ENCODE measurements around the gene PASK. TPM values are rescaled to one million over a fixed set of nuclear protein-coding genes. Genes with fewer than 3 reads are reported as not detected.

The PASK gene
- total RNA-seq, 1 experiment from 2014 or later, result 51.6 TPM

- Histone ChIP-seq H3K27me3 (ENCODE audit: control insufficient read depth, insufficient read depth, low read length) (no peaks in the 10 kb centered on the region), H3K9me3 (ENCODE audit: control insufficient read depth, insufficient read depth, low read depth, low read length) (no peaks in the 10 kb centered on the region), H3K27ac (ENCODE audit: low read length) (no peak overlapping the region), H3K36me3 (ENCODE audit: control insufficient read depth, insufficient read depth, low read length) (no peaks in the 10 kb centered on the region), H3K4me3 (ENCODE audit: low read depth in 2 of 2, low read length in 2 of 2) (no peak overlapping the region), H3K4me1 (ENCODE audit: control insufficient read depth, insufficient read depth, low read length) (no peaks in the 10 kb centered on the region)
- intact Hi-C loops (cut with micrococcal nuclease; ENCODE audit: unreplicated experiment), result no loop called here
- TF ChIP-seq SIN3A (IDR thresholded peaks at IDR 0.05; ENCODE audit: borderline replicate concordance, insufficient read depth, low read depth, low read length) (no peak), TCF7L2 (IDR thresholded peaks at IDR 0.05; ENCODE audit: low read depth, low read length) (no peak), POLR2AphosphoS5 (IDR thresholded peaks at IDR 0.05; ENCODE audit: low read depth, low read length) (no peak), REST (IDR thresholded peaks at IDR 0.05; ENCODE audit: insufficient read depth in 1 of 2, low read depth in 2 of 2, low read length in 1 of 2) (no peak)
- TF ChIP-seq, protein P1, sequence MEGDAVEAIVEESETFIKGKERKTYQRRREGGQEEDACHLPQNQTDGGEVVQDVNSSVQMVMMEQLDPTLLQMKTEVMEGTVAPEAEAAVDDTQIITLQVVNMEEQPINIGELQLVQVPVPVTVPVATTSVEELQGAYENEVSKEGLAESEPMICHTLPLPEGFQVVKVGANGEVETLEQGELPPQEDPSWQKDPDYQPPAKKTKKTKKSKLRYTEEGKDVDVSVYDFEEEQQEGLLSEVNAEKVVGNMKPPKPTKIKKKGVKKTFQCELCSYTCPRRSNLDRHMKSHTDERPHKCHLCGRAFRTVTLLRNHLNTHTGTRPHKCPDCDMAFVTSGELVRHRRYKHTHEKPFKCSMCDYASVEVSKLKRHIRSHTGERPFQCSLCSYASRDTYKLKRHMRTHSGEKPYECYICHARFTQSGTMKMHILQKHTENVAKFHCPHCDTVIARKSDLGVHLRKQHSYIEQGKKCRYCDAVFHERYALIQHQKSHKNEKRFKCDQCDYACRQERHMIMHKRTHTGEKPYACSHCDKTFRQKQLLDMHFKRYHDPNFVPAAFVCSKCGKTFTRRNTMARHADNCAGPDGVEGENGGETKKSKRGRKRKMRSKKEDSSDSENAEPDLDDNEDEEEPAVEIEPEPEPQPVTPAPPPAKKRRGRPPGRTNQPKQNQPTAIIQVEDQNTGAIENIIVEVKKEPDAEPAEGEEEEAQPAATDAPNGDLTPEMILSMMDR (IDR thresholded peaks at IDR 0.05), result no peak
- no TSS peak for BruUV-seq (replicated peaks)
- no peak for DNase-seq (ENCODE audit: low read depth, low spot score)
- ChIA-PET CTCF (no interaction called here), POLR2A (no interaction called here)
- ATAC-seq, result no peak
- in situ Hi-C loops (cut with HindIII; ENCODE audit: low pct_unique_long_range_greater_than_20kb, low sequenced_read_pairs), result no loop called here
Measured at GRCh38 chr2:241142063-241142462, 7.2 kb downstream of the PASK start.

DNA sequence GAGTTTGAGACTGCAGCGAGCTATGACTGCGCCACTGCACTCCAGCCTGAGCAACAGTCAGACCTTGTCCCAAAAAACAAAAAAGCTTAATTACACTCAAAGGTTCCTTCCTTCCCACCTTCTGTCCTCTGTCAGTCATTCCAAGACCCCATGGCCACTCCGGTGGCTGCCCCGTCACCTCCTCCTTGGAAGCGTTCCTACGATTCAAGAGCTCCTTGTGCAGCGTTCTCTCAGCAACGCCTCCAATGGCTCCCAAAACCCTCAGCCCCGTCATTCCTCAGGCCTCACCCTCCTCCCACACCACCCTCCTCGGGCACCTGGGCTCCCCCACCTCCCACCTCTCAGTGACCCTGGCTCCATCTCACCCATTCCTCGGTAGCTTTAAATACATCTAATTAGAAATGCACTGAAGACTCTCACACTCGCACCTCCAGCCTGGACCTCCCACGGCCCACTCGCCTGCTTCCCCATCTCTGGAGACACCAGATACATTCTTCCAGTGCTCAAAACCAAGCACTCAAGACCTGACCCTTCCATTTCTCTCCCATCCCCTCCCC, 8.0 kb downstream of the PASK start:
- ATAC-seq, result no peak
- TF ChIP-seq POLR2AphosphoS5 (IDR thresholded peaks at IDR 0.05; ENCODE audit: low read depth, low read length), result no peak
- no peak for TF ChIP-seq REST (IDR thresholded peaks at IDR 0.05; ENCODE audit: insufficient read depth in 1 of 2, low read depth in 2 of 2, low read length in 1 of 2)
- TF ChIP-seq SIN3A (IDR thresholded peaks at IDR 0.05; ENCODE audit: borderline replicate concordance, insufficient read depth, low read depth, low read length), result no peak
- no peak for TF ChIP-seq TCF7L2 (IDR thresholded peaks at IDR 0.05; ENCODE audit: low read depth, low read length)
- TF ChIP-seq, protein P1 (IDR thresholded peaks at IDR 0.05), result no peak
- Histone ChIP-seq H3K36me3 (ENCODE audit: control insufficient read depth, insufficient read depth, low read length) (no peaks in the 10 kb centered on the region), H3K27me3 (ENCODE audit: control insufficient read depth, insufficient read depth, low read length) (no peaks in the 10 kb centered on the region), H3K4me3 (ENCODE audit: low read depth in 2 of 2, low read length in 2 of 2) (no peak overlapping the region), H3K27ac (ENCODE audit: low read length) (no peak overlapping the region), H3K4me1 (ENCODE audit: control insufficient read depth, insufficient read depth, low read length) (no peaks in the 10 kb centered on the region), H3K9me3 (ENCODE audit: control insufficient read depth, insufficient read depth, low read depth, low read length) (no peaks in the 10 kb centered on the region)
- intact Hi-C loops (cut with micrococcal nuclease; ENCODE audit: unreplicated experiment), result no loop called here
- no peak for DNase-seq (ENCODE audit: low read depth, low spot score)
- POLR2A ChIA-PET, result interaction anchor here (0.7 kb wide), 1 partner anchor 13 kb away, joined by 3 read pairs; no protein-coding TSS in a partner anchor
- no TSS peak for BruUV-seq (replicated peaks)
- CTCF ChIA-PET, result interaction anchor here (1.1 kb wide), 1 partner anchor 63 kb away, joined by 4 read pairs; no protein-coding TSS in a partner anchor
- in situ Hi-C loops (cut with HindIII; ENCODE audit: low pct_unique_long_range_greater_than_20kb, low sequenced_read_pairs), result no loop called here
